HG02870 (cell line): ENCODE measurements around the gene FOXN3.
"Not testable (repeated sequence)": the region's sequence is repeated elsewhere in the genome, so short reads cannot be mapped to it uniquely, and the experiment has no call there.

Experiments used
- ATAC-seq: cut with Tn5 transposase; IDR thresholded peaks from one replicate; pipeline ENCODE4 v1.9.1; 2021; ENCODE audit warnings: mild to moderate bottlenecking, moderate library complexity; ENCODE audit not compliant: unreplicated experiment

The FOXN3 gene

DNA sequence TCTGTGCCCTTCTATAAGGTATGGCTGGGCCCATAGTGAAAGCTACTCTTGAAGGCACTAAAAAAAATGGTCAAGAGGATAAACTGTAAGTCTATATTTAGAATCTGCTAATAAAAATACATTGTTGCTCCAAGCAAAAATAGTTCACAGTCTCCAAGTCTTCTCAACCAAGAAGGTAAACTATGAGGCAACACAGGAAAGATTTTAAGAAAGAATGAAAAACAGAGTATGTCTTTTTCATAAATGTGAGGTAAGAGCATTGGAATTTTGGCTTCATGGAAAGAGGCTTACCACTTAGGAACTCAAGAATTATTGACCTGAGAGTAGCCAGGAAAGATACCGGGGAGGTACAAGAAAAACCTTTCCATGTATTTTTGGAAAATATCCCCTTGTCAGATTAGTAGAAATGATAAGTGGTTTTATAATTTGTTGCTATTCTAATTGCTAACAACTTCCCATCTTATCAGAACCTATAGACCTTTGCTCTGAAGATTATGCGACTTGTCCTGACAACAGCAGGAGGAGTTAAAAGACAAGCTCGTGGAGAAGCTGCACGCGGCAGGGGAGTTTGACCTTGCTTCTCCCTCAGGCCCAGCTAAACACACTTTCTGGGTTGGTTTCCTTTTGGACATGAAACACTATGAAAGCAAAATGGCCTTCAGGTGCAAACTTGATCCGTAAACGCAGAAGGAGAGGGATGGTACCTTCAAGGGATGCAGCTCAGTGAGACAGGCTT lies 238.1 kb downstream of the FOXN3 start:
- ATAC-seq, result no peak

- no peak for ATAC-seq
Observed at GRCh38 chr14:89178376-89178775, 238.7 kb downstream of the FOXN3 start.

- ATAC-seq, result no peak
Observed at GRCh38 chr14:89175881-89176799, 240.9 kb downstream of the FOXN3 start.

DNA sequence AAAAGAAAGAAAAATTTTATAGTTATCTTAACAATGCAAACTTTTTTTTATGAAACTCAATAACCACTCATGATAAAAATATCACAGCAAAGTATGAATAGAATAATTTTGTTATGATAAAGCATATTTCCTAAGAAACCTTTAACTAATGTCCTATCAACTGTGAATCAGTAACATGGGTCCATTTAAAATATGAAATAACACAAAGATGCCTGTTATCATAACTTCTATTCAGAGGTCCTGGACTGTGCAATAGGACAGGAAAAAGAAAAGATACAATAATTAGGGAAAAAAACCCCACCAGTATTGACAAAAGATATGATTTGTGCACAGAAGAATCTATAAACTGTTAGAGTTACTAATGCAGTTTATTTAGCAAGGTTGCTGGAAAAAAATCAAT lies 245.4 kb downstream of the FOXN3 start:
- no peak for ATAC-seq

- no peak for ATAC-seq
Observed at GRCh38 chr14:89171168-89171567, 245.9 kb downstream of the FOXN3 start.

- no peak for ATAC-seq
Observed at GRCh38 chr14:89167705-89168104, 249.3 kb downstream of the FOXN3 start.

DNA sequence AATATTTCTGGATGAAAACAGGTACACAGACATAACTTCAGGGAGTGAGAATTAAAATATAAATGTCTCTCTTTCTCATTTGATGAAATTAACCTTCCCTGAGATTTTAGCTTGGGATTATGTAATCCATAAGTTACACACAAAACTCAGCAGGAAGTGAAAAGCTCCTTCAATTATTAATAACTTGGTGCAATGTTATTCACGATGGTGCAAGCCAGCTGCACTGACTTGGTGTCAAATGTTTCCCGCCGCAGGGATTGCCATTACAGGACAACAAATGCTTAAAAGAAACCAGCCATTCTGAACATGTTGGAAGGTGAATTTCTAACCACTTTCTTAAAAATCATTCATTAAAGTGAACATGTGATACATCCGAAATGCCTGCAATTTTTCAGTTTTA lies 250.4 kb downstream of the FOXN3 start:
- ATAC-seq, result no peak

GRCh38 chr14:89165189-89166181 lies 251.5 kb downstream of the FOXN3 start:
- ATAC-seq, result peak; percentile 62

DNA sequence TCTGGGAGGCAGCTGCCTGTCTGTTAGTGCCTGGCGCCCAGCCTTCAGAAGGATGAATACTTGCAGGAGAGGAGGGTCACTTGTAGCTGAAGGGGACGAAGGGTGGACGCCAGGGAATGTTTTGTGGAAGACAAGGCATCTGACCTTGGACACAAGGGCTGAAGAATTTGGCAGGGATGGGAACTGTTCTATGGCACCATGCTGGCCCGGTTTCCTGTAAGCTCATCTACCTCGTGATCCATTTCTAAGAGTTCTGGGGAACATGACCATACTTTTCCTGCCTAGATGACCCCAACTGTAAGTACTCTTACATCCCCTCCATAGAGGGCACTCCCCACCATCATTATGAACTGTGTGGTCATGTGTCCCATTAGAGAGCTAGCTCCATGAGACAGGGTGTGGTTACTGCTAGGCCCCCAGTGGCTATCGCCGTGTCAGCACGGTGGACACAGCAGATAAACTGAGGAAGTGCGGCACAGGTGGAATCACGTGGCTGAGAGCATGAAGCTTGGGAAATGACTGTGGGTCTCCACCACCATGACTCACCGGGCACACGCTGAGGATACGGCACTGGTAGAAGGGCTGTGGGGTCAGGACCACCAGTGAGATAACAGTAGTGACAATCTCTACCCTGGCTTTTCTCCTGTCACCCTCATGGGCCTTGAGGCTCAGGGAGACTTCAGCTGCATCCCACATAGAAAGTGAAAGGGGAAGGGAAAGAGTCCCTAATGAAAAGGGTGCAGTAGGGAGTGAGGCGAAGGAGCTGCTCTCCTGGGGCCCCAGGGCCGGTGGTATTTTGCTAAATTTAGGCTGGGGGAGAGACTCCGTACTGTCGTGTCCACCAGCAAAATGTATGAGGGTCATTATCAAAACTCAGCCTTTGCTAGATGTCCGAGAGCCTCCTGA lies 252.6 kb downstream of the FOXN3 start:
- peak; percentile 31 for ATAC-seq

DNA sequence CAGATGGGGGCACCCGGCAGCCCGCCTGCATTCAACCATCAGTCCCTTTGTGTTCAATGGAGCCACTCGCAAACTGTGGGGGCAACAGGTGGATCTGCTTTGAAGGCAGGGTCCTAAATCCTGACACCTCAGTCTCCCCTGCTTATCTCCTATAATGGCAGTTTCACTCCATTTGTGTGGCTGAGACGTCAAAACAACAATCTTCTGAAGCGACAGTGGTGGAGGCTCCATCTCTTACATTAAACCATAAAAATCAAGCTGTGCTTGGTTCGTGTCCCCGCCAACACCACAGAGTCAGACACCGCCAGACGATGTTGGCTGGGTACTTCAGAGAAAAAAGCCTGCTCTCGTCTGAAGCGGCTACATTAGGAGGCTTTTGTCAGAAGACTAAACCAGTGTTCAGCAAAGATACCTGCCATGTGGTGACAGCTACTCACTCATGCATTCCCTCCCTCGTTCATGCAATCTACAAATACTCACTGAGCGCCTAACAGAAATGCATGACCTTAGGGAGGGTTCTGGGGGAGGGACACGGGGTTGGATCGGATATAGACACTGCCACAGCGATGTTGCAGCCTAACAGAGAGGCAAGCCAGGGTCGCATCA lies 253.9 kb downstream of the FOXN3 start:
- no peak for ATAC-seq

GRCh38 chr14:89162586-89162985 lies 254.4 kb downstream of the FOXN3 start:
- ATAC-seq, result no peak

DNA sequence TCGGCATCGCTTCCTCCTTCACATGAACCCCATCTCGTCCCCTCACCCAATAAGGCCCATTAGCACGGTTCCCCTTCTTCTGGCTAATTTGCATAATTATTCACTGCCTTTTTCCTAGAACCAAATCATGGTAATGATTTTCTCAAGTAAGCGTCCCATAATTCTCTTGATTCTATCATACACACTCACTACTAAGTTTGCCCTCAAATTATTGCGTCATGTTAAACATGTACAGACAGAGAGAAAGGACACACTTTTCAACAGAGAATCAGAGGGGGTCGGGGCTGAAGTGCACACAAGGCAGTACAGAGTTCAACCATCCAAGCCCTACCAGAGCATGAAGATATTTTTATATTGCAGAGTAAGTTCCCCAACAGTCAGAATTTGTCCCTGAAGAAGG lies 256.6 kb downstream of the FOXN3 start:
- no peak for ATAC-seq

GRCh38 chr14:89158701-89159100 lies 258.3 kb downstream of the FOXN3 start:
- ATAC-seq, result no peak

GRCh38 chr14:89158104-89158503 lies 258.9 kb downstream of the FOXN3 start:
- not testable (repeated sequence) for ATAC-seq

- ATAC-seq, result no peak
Observed at GRCh38 chr14:89155491-89155890, 261.5 kb downstream of the FOXN3 start.

GRCh38 chr14:89151693-89152092 lies 265.3 kb downstream of the FOXN3 start:
- ATAC-seq, result not testable (repeated sequence)

DNA sequence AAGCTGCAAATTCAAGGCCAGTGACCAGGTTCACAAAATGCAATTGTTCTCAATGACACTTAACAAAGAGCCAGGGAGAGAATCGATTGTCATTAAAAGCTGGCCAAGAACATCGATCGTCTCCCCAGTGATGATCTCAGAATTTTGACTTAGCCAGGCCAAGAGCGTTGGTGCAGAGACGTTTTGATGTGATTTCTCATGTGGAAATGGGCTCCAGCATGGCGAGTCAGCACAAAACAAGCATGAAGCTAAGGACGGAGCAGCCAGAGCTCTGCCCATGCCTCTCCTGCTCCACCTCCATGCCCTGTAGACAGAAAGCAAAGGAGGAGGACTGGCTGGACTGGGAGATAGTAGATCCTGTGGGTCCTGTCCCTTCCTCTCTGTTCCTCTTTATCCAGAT lies 270.8 kb downstream of the FOXN3 start:
- ATAC-seq, result no peak

- no peak for ATAC-seq
Observed at GRCh38 chr14:89144642-89145041, 272.4 kb downstream of the FOXN3 start.

GRCh38 chr14:89144066-89144465 lies 273.0 kb downstream of the FOXN3 start:
- ATAC-seq, result no peak
